ENCODE results near the gene ZDHHC11B.
"Not testable (repeated sequence)": the region's sequence is repeated elsewhere in the genome, so short reads cannot be mapped to it uniquely, and the experiment has no call there.

Gene ZDHHC11B

GRCh38 chr5:748011-748980 is 36.2 kb downstream of the ZDHHC11B start:
- WGBS, result 83% methylated on average over 16 of the region's 18 CpGs

GRCh38 chr5:747303-747844 is 37.2 kb downstream of the ZDHHC11B start:
- H3K9ac ChIP-seq (ENCODE audit: low read depth, low read length); H3K36me3 ChIP-seq (ENCODE audit: insufficient read depth, low read length); H3K27me3 ChIP-seq (ENCODE audit: insufficient read depth, low read length); H3K9me3 ChIP-seq (ENCODE audit: insufficient read depth, low read depth, low read length); H3K4me3 ChIP-seq (ENCODE audit: low read length); H3K27ac ChIP-seq (ENCODE audit: low read depth, low read length); H3K4me1 ChIP-seq (ENCODE audit: insufficient read depth, low read length): not testable (repeated sequence)
- 100% methylated on average over 3 of the region's 9 CpGs for WGBS

More at GRCh38 chr5:748011-748980, 36.2 kb downstream of the ZDHHC11B start:
- not testable (repeated sequence) for H3K4me1 ChIP-seq (ENCODE audit: insufficient read depth, low read length); H3K9ac ChIP-seq (ENCODE audit: low read depth, low read length); H3K27ac ChIP-seq (ENCODE audit: low read depth, low read length); H3K36me3 ChIP-seq (ENCODE audit: insufficient read depth, low read length); H3K27me3 ChIP-seq (ENCODE audit: insufficient read depth, low read length); H3K4me3 ChIP-seq (ENCODE audit: low read length); H3K9me3 ChIP-seq (ENCODE audit: insufficient read depth, low read depth, low read length)

GRCh38 chr5:746258-746761 is 38.2 kb downstream of the ZDHHC11B start:
- Histone ChIP-seq H3K27me3 (ENCODE audit: insufficient read depth, low read length) (no peaks in the 10 kb centered on the region), H3K36me3 (ENCODE audit: insufficient read depth, low read length) (no peaks in the 10 kb centered on the region), H3K4me1 (ENCODE audit: insufficient read depth, low read length) (no peaks in the 10 kb centered on the region), H3K9me3 (ENCODE audit: insufficient read depth, low read depth, low read length) (no peaks in the 10 kb centered on the region), H3K4me3 (ENCODE audit: low read length) (no peak overlapping the region), H3K27ac (ENCODE audit: low read depth, low read length) (no peak overlapping the region), H3K9ac (ENCODE audit: low read depth, low read length) (no peak overlapping the region)
- 78% methylated on average over 11 of the region's 11 CpGs for WGBS

- not testable (repeated sequence) for H3K4me1 ChIP-seq (ENCODE audit: insufficient read depth, low read length); H3K4me3 ChIP-seq (ENCODE audit: low read length); H3K27me3 ChIP-seq (ENCODE audit: insufficient read depth, low read length); H3K9ac ChIP-seq (ENCODE audit: low read depth, low read length); H3K27ac ChIP-seq (ENCODE audit: low read depth, low read length); H3K36me3 ChIP-seq (ENCODE audit: insufficient read depth, low read length); H3K9me3 ChIP-seq (ENCODE audit: insufficient read depth, low read depth, low read length)
- WGBS, result 93% methylated on average over 20 of the region's 23 CpGs
These were observed 39.0 kb downstream of the ZDHHC11B start for GRCh38 chr5:745272-746142.

- not testable (repeated sequence) for H3K27ac ChIP-seq (ENCODE audit: low read depth, low read length); H3K9ac ChIP-seq (ENCODE audit: low read depth, low read length); H3K4me1 ChIP-seq (ENCODE audit: insufficient read depth, low read length); H3K9me3 ChIP-seq (ENCODE audit: insufficient read depth, low read depth, low read length); H3K27me3 ChIP-seq (ENCODE audit: insufficient read depth, low read length); H3K36me3 ChIP-seq (ENCODE audit: insufficient read depth, low read length); H3K4me3 ChIP-seq (ENCODE audit: low read length)
- WGBS, result 96% methylated on average over 11 of the region's 11 CpGs
These were observed 40.7 kb downstream of the ZDHHC11B start for GRCh38 chr5:743696-744404.

- WGBS, result 91% methylated on average over 6 of the region's 6 CpGs
- H3K36me3 ChIP-seq (ENCODE audit: insufficient read depth, low read length); H3K4me1 ChIP-seq (ENCODE audit: insufficient read depth, low read length); H3K4me3 ChIP-seq (ENCODE audit: low read length); H3K9me3 ChIP-seq (ENCODE audit: insufficient read depth, low read depth, low read length); H3K27me3 ChIP-seq (ENCODE audit: insufficient read depth, low read length); H3K27ac ChIP-seq (ENCODE audit: low read depth, low read length); H3K9ac ChIP-seq (ENCODE audit: low read depth, low read length): not testable (repeated sequence)
These were observed 42.3 kb downstream of the ZDHHC11B start for GRCh38 chr5:742276-742675.

- not testable (repeated sequence) for H3K9me3 ChIP-seq (ENCODE audit: insufficient read depth, low read depth, low read length); H3K27ac ChIP-seq (ENCODE audit: low read depth, low read length); H3K27me3 ChIP-seq (ENCODE audit: insufficient read depth, low read length); H3K4me1 ChIP-seq (ENCODE audit: insufficient read depth, low read length); H3K36me3 ChIP-seq (ENCODE audit: insufficient read depth, low read length); H3K4me3 ChIP-seq (ENCODE audit: low read length); H3K9ac ChIP-seq (ENCODE audit: low read depth, low read length)
- WGBS, result no CpG with 5 or more reads among the region's 1 CpG
These were observed 50.4 kb downstream of the ZDHHC11B start for GRCh38 chr5:734145-734544.

GRCh38 chr5:732754-733454 is 51.6 kb downstream of the ZDHHC11B start:
- H3K36me3 ChIP-seq (ENCODE audit: insufficient read depth, low read length); H3K4me3 ChIP-seq (ENCODE audit: low read length); H3K9ac ChIP-seq (ENCODE audit: low read depth, low read length); H3K4me1 ChIP-seq (ENCODE audit: insufficient read depth, low read length); H3K27me3 ChIP-seq (ENCODE audit: insufficient read depth, low read length); H3K9me3 ChIP-seq (ENCODE audit: insufficient read depth, low read depth, low read length); H3K27ac ChIP-seq (ENCODE audit: low read depth, low read length): not testable (repeated sequence)
- 90% methylated on average over 8 of the region's 10 CpGs for WGBS

GRCh38 chr5:729225-729624 is 55.3 kb downstream of the ZDHHC11B start:
- not testable (repeated sequence) for H3K36me3 ChIP-seq (ENCODE audit: insufficient read depth, low read length); H3K4me3 ChIP-seq (ENCODE audit: low read length); H3K9me3 ChIP-seq (ENCODE audit: insufficient read depth, low read depth, low read length); H3K27ac ChIP-seq (ENCODE audit: low read depth, low read length); H3K4me1 ChIP-seq (ENCODE audit: insufficient read depth, low read length); H3K9ac ChIP-seq (ENCODE audit: low read depth, low read length); H3K27me3 ChIP-seq (ENCODE audit: insufficient read depth, low read length)
- WGBS, result 67% methylated on average over 1 of the region's 7 CpGs

- H3K9ac ChIP-seq (ENCODE audit: low read depth, low read length); H3K4me3 ChIP-seq (ENCODE audit: low read length); H3K27ac ChIP-seq (ENCODE audit: low read depth, low read length); H3K36me3 ChIP-seq (ENCODE audit: insufficient read depth, low read length); H3K4me1 ChIP-seq (ENCODE audit: insufficient read depth, low read length); H3K27me3 ChIP-seq (ENCODE audit: insufficient read depth, low read length); H3K9me3 ChIP-seq (ENCODE audit: insufficient read depth, low read depth, low read length): not testable (repeated sequence)
- no CpG with 5 or more reads among the region's 9 CpGs for WGBS
These were observed 57.4 kb downstream of the ZDHHC11B start for GRCh38 chr5:727087-727486.

Measured in HUES64 (cell line).